Kidney capillary endothelial cell (primary cell): Measurements from ENCODE around the gene PHF20.
"Not testable (repeated sequence)": the region's sequence is repeated elsewhere in the genome, so short reads cannot be mapped to it uniquely, and the experiment has no call there.

Source experiments
- DNase-seq: peaks from one replicate; pipeline ENCODE4 v3.0.0-alpha.2; 2018; ENCODE audit warnings: low spot score

The PHF20 gene

GRCh38 chr20:35739294-35740163 lies 32.3 kb upstream of the PHF20 start:
- peak; percentile 52 for DNase-seq

GRCh38 chr20:35741892-35742740 lies 29.7 kb upstream of the PHF20 start, which contains the start of gene RBM39:
RBM39 (minus strand) TSS chr20:35742260; CDS start chr20:35740874, 1,386 bp downstream.
- DNase-seq: peak; percentile 100

GRCh38 chr20:35742741-35743523 lies 28.9 kb upstream of the PHF20 start:
- peak; percentile 34 for DNase-seq

GRCh38 chr20:35743693-35744491 lies 27.9 kb upstream of the PHF20 start:
- no peak for DNase-seq

- DNase-seq: not testable (repeated sequence)
Observed at GRCh38 chr20:35744492-35744841, 27.3 kb upstream of the PHF20 start.

- no peak for DNase-seq
Observed at GRCh38 chr20:35750611-35751010, 21.2 kb upstream of the PHF20 start.

- DNase-seq: no peak
Observed at GRCh38 chr20:35756404-35756803, 15.4 kb upstream of the PHF20 start.

GRCh38 chr20:35757098-35757705 lies 14.6 kb upstream of the PHF20 start:
- no peak for DNase-seq

GRCh38 chr20:35761548-35761947 lies 10.3 kb upstream of the PHF20 start:
- DNase-seq: not testable (repeated sequence)

GRCh38 chr20:35762461-35762860 lies 9.4 kb upstream of the PHF20 start:
- DNase-seq: no peak

GRCh38 chr20:35764936-35765335 lies 6.9 kb upstream of the PHF20 start:
- not testable (repeated sequence) for DNase-seq

GRCh38 chr20:35766843-35767242 lies 5.0 kb upstream of the PHF20 start:
- no peak for DNase-seq

GRCh38 chr20:35767683-35768481 lies 3.9 kb upstream of the PHF20 start:
- DNase-seq: peak; percentile 82

GRCh38 chr20:35768731-35769664 lies 2.8 kb upstream of the PHF20 start:
- peak; percentile 95 for DNase-seq

GRCh38 chr20:35771367-35771688 lies 487 bp upstream of the PHF20 start:
- DNase-seq: no peak

- no peak for DNase-seq
Observed at GRCh38 chr20:35772563-35773058, 796 bp downstream of the PHF20 start.

- peak; percentile 41 for DNase-seq
Observed at GRCh38 chr20:35773154-35773751, 1.4 kb downstream of the PHF20 start.

GRCh38 chr20:35774391-35774790 lies 2.6 kb downstream of the PHF20 start:
- DNase-seq: no peak
